ENCODE data around the gene SEMA4G. TPM values are rescaled to one million over a fixed set of nuclear protein-coding genes. Genes with fewer than 3 reads are reported as not detected.

The SEMA4G gene
- polyA plus RNA-seq, 2 of the 4 experiments (the other 2 are of a cell fraction): 13.5 to 17.4 TPM

DNA sequence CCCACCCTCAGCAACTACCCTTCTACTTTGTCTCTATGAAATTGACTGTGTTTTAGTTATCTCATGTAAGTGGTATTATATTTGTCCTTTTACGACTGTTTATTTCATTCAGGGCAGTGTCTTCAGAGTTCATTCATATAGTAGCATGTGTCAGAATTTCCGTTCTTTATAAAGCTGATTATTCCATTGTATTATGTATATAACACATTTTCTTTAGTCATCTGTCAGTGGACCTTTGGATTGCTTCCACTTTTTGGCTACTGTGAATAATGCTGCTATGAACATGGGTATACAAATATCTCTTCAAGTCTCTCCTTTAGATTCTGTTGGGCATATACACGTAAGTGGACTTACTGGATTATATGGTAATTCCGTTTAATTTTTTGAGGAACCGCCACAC lies 42.0 kb upstream of the SEMA4G start (continued):
- TF ChIP-seq, protein P1, sequence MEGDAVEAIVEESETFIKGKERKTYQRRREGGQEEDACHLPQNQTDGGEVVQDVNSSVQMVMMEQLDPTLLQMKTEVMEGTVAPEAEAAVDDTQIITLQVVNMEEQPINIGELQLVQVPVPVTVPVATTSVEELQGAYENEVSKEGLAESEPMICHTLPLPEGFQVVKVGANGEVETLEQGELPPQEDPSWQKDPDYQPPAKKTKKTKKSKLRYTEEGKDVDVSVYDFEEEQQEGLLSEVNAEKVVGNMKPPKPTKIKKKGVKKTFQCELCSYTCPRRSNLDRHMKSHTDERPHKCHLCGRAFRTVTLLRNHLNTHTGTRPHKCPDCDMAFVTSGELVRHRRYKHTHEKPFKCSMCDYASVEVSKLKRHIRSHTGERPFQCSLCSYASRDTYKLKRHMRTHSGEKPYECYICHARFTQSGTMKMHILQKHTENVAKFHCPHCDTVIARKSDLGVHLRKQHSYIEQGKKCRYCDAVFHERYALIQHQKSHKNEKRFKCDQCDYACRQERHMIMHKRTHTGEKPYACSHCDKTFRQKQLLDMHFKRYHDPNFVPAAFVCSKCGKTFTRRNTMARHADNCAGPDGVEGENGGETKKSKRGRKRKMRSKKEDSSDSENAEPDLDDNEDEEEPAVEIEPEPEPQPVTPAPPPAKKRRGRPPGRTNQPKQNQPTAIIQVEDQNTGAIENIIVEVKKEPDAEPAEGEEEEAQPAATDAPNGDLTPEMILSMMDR (IDR thresholded peaks at IDR 0.05): no peak
- TF ChIP-seq ZSCAN20 (CRISPR knock-in tag; IDR thresholded peaks at IDR 0.05) (no peak), CHD2 (IDR thresholded peaks at IDR 0.05; ENCODE audit: low read length, partially characterized antibody) (no peak)

- ATAC-seq: no peak
- TF ChIP-seq SMC3 (IDR thresholded peaks at IDR 0.05) (no peak), NPAS2 (CRISPR knock-in tag; IDR thresholded peaks at IDR 0.05; ENCODE audit: borderline replicate concordance) (no peak), ELK1 (IDR thresholded peaks at IDR 0.05; ENCODE audit: low read depth, low read length) (no peak), ESRRA (IDR thresholded peaks at IDR 0.05; ENCODE audit: borderline replicate concordance, low read length) (no peak), RCOR1 (IDR thresholded peaks at IDR 0.05; ENCODE audit: low read depth, low read length) (no peak), FOSL2 (IDR thresholded peaks at IDR 0.05) (no peak), FOSL2 (CRISPR knock-in tag; IDR thresholded peaks at IDR 0.05) (no peak), GATA3 (IDR thresholded peaks at IDR 0.05; ENCODE audit: borderline replicate concordance) (no peak), HMGXB4 (CRISPR knock-in tag; IDR thresholded peaks at IDR 0.05; ENCODE audit: borderline replicate concordance) (no peak), PHF8 (IDR thresholded peaks at IDR 0.05; ENCODE audit: borderline replicate concordance, low read depth) (no peak), SREBF2 (IDR thresholded peaks at IDR 0.05) (no peak), HOXB5 (CRISPR knock-in tag; IDR thresholded peaks at IDR 0.05) (no peak), NR3C1 (IDR thresholded peaks at IDR 0.05) (no peak), POLR2AphosphoS2 (conservative IDR thresholded peaks at IDR 0.05; ENCODE audit: low read length) (no peak), CHD4 (IDR thresholded peaks at IDR 0.05; ENCODE audit: borderline replicate concordance) (no peak), CBX8 (IDR thresholded peaks at IDR 0.05) (no peak), HOXB13 (CRISPR knock-in tag; IDR thresholded peaks at IDR 0.05; ENCODE audit: low read depth) (no peak), EP300 (IDR thresholded peaks at IDR 0.05) (no peak), HES2 (IDR thresholded peaks at IDR 0.05) (no peak), MYC (IDR thresholded peaks at IDR 0.05; ENCODE audit: borderline replicate concordance, low read length) (no peak)
- TF ChIP-seq, protein P2, sequence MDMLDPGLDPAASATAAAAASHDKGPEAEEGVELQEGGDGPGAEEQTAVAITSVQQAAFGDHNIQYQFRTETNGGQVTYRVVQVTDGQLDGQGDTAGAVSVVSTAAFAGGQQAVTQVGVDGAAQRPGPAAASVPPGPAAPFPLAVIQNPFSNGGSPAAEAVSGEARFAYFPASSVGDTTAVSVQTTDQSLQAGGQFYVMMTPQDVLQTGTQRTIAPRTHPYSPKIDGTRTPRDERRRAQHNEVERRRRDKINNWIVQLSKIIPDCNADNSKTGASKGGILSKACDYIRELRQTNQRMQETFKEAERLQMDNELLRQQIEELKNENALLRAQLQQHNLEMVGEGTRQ (IDR thresholded peaks at IDR 0.05): no peak
- H3K9me3 ChIP-seq: no peaks in the 10 kb centered on the region
- ChIA-PET CTCF (interaction anchor here (1.2 to 2.8 kb wide), 2 partner anchors 86 to 91 kb away, joined by 3 to 5 read pairs; no protein-coding TSS in a partner anchor), POLR2A (interaction anchor here (1.0 kb wide), 1 partner anchor 14 kb away, joined by 4 read pairs; no protein-coding TSS in a partner anchor)
- peaks cover 6% of the 10 kb centered on the region; the same call in 2 of the 3 replicates for H3K4me1 ChIP-seq
- no peak overlapping the region for H3K27ac ChIP-seq
- no peak for FAIRE-seq
- 0% methylated on average over 1 of the region's 1 CpG for WGBS (ENCODE audit: missing lambda C conversion rate)
- H3K4me2 ChIP-seq: no peak overlapping the region
- H3K4me3 ChIP-seq: no peak overlapping the region
- DNase-seq (ENCODE audit: low read depth in 1 of 2, low spot score in 1 of 2): no peak
Measured at GRCh38 chr10:100928039-100928438, 41.3 kb upstream of the SEMA4G start.

Data from A549 (cell line).